SIG-M5 treated with dmso at 0.1 percent for 504 hours (cell line): ENCODE measurements around the gene CCDC38.

Experiments used
- DNase-seq: peaks from one replicate; lab custom pipeline; 2025; ENCODE audit not compliant: unreplicated experiment; lab: John Stamatoyannopoulos, UW

CCDC38 gene

DNA sequence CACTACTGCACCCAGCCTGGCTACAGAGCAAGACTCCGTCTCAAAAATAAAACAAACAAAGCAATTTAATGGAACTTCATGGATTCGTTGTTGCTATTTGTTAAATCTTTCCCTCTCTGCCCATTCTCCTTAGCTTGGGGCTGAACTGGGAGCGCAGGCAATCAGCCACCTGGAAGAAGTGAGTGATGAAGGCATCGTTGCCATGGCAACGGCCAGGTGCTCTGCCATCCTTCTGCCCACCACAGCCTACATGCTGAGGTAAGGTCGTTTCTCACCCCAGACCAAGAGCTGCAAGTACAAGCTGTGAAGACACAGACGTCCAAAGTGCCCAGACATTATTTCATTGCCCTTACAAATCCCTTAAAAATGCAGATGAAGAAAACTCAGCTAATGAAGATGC, 19.8 kb upstream of the CCDC38 start:
- no peak for DNase-seq

DNA sequence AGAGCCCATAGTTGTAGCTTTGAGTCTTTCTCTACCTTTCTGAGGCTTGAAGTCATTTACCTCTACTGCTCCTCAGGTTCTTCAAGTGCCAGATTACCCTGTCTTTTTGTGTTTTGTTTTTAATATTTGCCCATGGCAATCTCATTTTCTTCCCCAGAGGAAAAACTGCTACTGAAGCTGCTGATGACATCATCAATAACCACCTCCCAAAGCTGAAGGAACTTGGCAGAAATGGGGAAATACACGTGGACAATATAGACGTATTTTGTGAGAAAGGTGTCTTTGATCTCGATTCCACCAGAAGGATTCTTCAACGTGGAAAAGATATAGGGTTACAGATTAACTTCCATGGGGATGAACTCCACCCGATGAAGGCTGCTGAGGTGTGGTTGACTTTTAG, 17.8 kb upstream of the CCDC38 start:
- DNase-seq, result no peak

DNA sequence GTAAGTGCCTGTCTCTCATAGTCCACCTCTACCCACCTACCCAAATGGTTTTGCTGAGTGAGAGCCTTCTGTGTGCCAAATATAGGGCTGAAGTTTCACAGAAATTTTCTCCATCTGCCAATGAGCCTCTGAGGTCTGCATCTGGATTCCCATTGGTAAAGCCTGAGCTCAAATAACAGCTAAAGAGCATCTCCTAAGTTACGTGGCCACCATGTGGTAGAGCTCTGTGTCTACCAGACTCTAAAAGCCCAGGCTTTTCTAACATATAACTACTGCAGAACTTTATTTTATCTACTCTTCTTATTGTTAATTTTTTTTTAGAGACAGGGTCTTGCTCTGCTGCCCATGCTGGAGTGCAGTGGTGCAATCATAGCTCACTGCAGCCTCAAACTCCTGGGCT, 16.7 kb upstream of the CCDC38 start:
- DNase-seq, result peak; percentile 54

DNA sequence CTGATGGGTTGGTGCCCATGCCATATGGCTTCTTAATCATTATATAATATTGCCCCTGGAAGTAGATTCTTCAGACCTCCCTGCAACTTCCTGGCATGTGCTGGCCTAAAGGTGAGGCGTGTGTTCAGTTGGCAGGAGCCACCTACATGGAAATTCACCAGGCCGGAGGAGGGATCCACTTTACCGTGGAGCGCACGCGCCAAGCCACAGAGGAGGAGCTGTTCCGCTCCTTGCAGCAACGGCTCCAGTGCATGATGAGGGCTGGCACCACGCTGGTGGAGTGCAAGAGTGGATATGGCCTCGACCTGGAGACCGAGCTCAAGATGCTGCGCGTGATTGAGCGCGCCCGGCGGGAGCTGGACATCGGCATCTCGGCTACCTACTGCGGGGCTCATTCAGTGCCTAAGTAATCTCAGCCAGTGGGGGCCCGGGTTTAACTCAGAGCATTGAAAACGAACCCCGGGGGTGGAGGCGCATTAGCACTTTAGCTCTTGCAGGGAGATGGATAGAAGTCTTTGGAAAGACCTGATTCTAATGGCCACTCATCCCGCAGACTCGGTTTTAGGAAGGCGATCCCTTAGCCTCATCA, 14.2 kb upstream of the CCDC38 start:
- DNase-seq, result no peak

DNA sequence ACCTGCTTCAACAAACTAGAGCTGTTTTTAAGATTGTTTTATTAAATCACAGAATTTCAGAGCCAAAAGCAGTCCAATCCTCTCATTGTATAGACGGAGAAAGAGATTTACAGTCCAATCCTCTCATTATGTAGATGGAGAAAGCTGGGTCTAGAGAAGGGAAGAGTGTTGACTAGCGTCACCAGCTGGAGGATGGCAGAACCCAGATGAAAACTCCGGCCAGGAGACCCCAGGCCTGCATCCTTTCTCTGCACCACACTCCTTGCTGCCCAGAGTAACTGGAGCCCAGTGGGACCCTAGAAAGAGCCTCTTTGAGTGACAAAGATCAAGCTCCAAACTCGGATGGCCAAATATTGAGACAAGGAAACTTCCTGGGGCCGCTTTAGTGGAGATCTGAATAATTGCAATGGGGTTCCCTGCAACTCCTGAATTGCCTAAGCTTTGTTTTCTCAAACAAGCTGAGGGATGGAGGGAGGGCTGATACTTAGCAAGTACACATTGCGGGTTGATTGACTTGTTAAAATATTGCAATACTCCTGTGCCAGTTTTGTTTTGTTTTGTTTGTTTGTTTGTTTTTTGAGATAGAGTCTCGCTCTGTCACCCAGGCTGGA, 13.2 kb upstream of the CCDC38 start:
- DNase-seq, result no peak

DNA sequence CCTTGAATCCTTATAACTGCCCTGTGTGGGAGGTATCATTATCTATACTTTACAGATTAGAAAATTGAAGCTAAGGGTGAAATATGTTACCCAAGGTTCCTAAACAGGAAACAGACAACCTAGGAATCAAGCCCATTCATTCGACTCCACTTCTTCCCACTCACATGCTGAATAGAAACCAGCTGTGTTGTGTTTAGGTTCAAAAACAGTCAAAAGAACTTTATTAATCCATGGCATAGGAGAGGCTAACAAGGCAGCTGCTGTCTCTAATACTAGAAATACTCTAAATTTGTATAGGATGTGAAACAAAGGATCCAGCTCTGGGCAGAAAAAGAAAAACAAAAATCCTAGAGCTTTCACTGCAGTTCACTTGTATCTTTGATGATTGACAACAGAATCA, 10.6 kb upstream of the CCDC38 start:
- DNase-seq, result no peak

DNA sequence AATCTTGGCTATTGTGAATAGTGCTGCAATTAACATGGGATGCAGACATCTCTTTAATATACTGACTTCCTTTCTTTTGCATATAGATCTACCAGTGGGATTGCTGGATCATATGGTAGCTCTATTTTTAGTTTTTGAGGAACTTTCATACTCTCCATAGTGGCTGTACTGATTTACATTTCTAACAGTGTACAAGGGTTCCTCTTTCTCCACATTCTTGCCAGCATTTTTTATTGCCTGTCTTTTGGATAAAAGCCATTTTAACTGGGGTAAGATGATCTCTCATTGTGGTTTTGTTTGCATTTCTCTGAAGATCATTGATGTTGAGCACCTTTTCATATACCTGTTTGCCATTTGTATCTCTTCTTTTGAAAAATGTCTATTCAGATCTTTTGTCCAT, 9.1 kb upstream of the CCDC38 start:
- peak; percentile 15 for DNase-seq

DNA sequence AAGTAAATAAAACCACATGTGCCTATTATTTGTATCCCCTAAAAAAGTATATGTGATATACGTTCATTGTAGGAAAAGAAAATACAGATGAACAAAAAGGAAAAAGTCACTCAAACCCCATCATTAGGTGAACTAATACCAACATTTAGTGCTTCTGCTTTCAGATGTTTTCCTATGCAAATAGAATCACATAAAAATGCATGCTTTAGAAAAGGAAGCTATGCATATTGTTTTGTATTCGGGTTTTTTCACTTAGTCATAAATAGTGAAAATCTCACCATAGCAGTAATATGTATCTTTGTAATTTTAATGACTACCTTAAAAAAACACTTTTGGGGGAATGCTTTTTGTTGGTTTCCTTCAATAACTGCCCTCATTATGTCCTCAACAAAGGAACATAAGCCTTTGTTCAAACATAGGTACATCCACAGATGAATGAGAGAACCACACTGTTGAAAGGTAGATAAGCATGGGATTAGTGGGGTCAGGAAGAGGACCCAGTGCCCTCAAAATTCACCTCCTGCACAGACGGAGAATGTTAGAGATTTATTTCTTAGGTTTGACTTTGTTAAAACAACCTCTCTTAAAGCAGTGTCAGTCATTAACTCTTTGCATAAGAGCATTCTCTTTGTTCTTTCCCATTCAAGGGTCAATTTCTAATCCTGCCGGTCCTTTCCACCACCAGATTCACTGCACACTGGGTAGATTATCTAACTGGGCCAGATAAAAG, 7.2 kb upstream of the CCDC38 start:
- DNase-seq, result no peak

DNA sequence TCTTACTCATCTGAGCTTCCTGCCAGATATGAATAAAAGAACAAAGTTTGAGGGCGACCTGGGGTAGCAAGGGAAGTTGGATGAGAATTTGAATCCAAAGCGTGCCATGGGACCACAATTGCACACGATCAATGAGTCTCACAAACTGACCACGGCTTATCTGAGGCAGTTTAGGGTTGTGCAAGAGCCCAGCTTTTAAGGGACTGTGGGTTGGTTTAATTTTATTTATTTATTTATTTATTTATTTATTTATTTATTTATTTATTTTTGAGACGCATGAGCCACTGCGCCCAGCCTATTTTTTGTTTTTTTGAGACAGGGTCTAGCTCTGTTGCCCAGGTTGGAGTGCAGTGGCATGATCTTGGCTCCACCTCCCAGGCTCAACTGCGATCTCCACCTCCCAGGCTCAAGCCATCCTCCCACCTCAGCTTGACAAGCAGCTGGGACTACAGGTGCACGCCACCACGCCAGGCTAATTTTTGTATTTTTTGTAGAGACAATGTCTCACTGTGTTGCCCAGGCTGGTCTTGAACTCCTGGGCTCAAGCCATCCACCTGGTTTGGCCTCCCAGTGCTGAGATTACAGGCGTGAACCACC, 1.8 kb upstream of the CCDC38 start:
- DNase-seq, result no peak

DNA sequence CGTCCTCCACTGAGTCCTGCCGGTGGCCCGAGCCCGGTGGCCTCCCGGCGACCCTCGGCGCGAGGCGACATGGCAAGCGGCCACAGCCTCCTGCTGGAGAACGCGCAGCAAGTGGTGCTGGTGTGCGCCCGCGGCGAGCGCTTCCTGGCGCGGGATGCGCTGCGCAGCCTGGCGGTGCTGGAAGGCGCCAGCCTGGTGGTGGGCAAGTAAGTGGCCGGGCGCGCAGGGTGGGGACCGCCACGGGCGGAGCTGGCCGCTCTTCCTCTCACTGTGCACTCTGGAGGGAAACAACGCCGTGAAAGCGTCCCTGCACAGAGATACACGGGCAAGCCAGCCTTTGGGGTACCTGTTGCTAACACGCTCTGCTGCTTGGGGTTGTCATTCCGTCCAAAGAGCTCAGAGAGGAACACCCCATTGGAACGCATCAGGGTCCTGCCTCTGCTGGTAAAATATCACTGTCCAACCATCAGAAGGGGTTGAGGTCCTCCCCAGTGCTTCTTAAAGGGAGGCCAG, 972 bp upstream of the CCDC38 start, which contains the start of gene AMDHD1:
TSS of gene AMDHD1 (plus strand) at position 2 of the 513 bp plus-strand sequence. CDS start at position 70, 68 bp downstream.
- DNase-seq, result peak; percentile 46

DNA sequence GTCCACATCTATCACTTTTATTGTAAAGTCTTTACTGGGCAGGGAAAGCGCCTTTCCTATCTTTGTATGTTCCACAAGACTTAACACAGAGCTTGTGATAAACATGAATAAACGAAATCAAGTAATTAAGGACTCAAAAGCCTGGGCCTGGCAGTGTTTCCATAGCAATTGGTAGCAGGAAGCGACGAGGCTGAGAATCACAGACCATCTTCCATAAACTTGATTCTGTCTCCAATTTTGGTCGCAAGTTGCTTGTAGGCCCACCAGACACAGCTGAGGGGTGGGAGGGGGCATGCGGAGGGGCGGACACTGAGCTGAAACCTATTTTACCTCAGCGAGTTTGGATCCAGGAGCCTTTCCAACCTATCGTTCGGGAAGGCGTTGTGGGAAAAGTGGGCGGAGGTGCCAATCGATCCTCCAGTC, 302 bp downstream of the CCDC38 start:
- no peak for DNase-seq

DNA sequence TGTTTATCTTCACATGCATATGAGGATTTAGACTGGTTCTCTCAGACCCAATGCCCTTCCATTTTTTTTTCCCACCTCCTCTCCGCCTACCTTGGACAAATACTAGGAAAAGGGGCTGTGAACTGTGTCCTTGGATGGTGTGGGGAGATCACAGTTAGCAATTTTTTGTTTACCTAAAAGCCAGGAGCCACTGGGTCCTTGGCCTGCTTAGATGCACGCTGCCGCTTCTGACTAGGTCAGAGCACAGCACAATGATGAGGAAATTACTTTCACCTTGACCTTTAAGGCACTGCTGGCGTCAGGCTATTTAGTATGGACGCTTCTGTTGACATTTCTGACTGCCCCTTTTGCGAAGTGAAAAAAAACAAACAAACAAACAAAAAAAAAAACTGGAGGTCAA, 1.9 kb downstream of the CCDC38 start:
- DNase-seq, result no peak

DNA sequence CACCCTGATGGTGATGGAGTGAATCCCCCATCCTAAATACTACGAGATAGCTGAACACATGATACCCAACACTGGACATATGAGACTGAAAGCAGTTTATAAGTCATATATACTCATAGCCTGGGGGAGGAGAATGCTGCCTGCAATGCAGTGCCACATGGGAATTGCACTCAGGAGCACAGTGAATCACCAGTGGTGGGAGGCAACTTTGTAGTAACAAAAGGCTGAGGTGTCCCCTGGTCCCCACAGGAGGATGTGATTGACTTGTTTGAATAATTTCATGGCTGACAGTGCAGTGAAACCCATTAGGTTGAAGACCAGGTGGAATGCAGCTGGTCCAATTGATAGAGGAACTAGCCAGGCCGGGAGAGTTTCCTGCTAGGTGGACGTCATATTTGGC, 20.2 kb downstream of the CCDC38 start:
- no peak for DNase-seq

DNA sequence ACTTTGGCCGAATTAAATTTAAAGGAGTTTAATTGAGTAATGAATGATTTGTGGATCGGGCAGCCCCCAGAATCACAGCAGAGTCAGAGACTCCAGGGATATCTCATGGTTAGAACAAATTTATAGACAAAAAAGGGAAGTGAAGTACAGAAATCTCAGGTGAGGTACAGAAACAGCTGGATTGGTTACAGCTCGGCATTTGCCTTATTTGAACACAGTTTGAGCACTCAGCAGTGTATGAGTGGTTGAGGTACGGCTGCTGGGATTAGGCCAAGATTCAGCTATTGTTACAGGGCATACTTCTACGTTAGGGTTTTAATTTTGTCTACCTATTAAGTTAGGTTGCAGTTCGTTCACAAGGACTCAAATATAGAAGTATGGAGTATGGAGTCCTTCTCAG, 23.3 kb downstream of the CCDC38 start:
- no peak for DNase-seq

DNA sequence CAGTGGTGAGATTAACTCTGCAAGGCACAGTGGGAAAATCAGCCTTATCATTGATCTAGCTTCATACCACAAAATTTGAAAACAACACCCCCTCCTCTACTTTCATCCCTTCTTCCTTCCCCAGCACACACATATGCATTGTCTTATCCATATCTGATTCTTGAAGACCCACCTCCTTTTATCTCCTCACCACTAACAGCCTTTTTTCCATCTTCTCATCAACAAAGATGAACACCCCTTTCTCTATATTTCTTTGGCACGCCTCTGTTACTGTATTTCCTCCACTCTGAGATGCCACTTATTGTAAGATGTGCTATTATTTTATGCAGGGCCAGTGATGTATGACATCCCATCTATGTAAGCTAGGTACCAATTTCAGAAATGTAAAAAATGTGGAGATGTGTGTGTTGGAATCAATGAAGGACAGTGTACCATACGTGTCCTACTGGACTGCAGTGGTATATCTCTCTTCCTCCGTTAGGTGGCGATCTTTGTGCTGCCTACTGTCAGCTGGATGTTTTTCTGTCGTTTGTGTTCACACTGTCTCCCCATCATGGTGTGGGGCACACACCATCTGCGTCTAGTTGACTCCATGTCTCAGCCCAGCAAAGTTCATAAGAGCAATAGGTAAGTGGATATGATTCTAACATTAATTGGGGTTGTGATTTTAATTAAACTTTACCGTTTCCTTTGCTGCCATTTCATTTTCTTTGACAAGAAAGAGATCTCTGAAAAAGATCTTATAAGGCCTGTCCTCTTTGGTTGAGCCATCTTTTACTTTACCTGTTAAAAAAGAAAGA, 24.0 kb downstream of the CCDC38 start:
- DNase-seq, result peak; percentile 70

DNA sequence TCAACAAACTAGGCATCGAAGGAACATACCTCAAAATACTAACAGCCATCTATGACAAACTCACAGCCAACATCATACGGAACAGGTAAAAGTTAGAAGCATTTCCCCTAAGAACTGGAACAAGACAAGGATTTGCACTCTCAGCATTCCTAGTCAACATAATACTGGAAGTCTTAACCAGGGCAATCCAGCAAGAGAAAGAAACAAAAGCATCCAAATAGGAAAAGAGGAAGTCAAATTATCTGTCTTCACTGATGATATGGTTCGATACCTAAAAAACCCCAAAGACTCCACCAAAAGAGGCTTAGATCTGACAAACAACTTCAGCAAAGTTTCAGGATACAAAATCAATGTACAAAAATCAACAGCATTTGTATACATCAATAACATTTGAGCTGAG, 32.5 kb downstream of the CCDC38 start:
- no peak for DNase-seq

DNA sequence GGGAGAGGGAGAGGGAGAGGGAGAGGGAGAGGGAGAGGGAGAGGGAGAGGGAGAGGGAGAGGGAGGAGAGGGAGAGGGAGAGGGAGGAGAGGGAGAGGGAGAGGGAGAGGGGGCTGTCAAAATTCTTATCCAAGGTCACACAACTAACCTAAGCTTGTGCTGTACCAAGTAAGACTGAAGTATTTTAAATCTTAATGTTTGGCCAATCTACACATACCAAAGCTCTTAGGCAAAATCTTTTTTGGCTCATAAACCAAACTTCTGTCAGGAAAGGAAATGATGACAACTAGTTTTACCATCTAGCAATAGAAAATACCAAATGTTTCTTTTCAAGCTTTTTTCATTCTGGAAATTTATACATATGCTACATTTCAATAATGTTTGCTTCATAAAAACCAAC, 33.8 kb downstream of the CCDC38 start:
- DNase-seq, result no peak

DNA sequence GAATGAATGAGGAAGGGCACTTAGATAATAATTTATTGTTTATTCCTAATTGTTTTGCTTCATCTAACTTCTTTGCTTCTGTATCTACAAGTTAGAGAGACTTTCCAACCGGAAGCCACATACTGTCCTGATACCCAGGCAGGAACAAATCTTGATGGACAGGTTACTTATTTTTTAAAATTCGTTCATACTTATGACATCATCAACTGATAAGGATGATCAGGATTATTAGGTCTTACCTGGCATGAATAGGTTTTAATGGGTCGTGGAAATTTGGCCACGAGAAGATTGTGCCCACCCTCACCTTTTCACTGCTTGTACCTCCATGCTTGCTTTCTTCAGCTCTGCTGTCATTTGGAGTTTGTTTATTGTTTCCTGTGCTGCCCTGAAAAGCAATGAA, 44.3 kb downstream of the CCDC38 start:
- no peak for DNase-seq

DNA sequence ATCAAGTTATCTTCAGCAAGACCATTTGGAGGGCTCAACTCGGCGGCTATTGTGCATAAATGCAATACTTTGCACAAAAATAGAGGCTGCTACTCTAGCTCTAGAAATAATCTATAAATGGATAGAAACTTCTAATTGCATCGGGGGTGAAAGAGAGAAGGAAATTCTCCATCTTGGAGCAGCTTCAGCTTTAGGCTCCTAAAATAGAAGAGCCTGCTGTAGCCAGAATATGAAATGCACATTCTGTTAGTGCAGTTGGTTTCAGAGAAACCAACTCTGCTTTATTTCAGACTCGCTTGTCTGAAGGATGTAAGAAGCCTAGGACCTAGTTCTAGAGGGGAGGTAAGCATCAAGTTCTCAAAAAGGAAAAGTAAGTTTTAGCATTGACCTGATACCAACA, 45.6 kb downstream of the CCDC38 start:
- no peak for DNase-seq

DNA sequence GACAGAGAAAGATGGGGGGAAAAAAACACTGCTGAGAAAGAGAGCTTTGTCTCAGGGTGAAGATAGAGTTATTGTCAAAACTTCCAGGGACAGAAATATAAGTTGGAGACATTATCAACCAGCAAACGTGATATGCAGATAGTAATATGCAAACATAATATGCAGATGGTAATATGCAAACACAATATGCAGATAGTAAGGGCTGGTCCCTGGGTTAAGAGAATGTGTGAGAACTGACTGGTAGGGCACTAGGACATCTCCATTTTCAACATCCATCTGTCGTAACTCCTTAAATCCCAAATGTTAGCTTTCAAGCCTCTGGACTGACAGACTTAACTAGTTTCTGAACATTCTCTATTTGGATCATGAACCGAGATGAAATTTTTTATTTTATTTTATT, 51.5 kb downstream of the CCDC38 start:
- DNase-seq, result no peak

DNA sequence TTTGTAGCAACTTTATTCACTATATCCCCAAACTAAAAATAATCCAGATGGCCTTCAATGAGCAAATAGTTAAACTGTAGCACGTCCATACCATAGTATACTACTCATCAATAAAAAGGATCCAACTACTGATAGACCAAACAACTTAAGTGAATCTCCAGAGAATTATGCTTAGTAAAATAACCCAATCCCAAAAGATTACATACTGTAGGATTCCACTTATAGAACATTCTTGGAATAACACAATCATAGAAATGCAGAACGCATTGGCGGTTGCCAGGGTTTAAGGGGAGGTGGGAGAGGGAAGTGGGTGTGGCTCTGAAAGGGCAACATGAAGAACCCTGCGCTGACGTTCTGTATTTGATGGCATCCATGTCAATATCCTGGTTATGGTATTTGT, 55.1 kb downstream of the CCDC38 start:
- no peak for DNase-seq
